GM23338 (cell line): ENCODE measurements around the gene ASAP2. TPM values are rescaled to one million over a fixed set of nuclear protein-coding genes. Genes with fewer than 3 reads are reported as not detected.

ENCODE experiments used
- ATAC-seq: fragments of 200-7000 bp; cut with Tn5 transposase; 3 replicates; pipeline ENCODE4 v1.9.1; 2020
- DNase-seq: peaks from one replicate; pipeline ENCODE4 v3.0.0-alpha.2; 2015; ENCODE audit warnings: low spot score
- H2AFZ ChIP-seq: fragments of 200-600 bp; sonication (generic); 2 replicates; pipeline ENCODE4 v1.8.0; 2016; ENCODE audit warnings: antibody characterized with exemption, mild to moderate bottlenecking, moderate library complexity
- H3F3A ChIP-seq: fragments of 200-600 bp; sonication (generic); replicated peaks from 2 replicates; pipeline ENCODE4 v1.8.0; 2017; ENCODE audit warnings: antibody characterized with exemption, mixed run types, low read depth
- H3K27ac ChIP-seq: fragments of 200-600 bp; sonication (generic); 2 replicates; pipeline ENCODE4 v1.6.1; 2016; ENCODE audit warnings: low read depth
- H3K27me3 ChIP-seq: fragments of 200-600 bp; sonication (generic); 2 replicates; pipeline ENCODE4 v1.8.0; 2016; ENCODE audit warnings: mild to moderate bottlenecking, mixed run types, moderate library complexity; ENCODE audit not compliant: insufficient read depth
- H3K36me3 ChIP-seq: fragments of 200-600 bp; sonication (generic); 2 replicates; pipeline ENCODE4 v1.8.0; 2016; ENCODE audit warnings: mild to moderate bottlenecking; ENCODE audit not compliant: insufficient read depth
- H3K4me1 ChIP-seq: fragments of 200-600 bp; sonication (generic); 2 replicates; pipeline ENCODE4 v1.8.0; 2016; ENCODE audit warnings: mild to moderate bottlenecking, moderate library complexity; ENCODE audit not compliant: insufficient read depth
- H3K4me2 ChIP-seq: fragments of 200-600 bp; sonication (generic); 2 replicates; pipeline ENCODE4 v1.7.1; 2017; ENCODE audit warnings: mixed run types
- H3K4me3 ChIP-seq: fragments of 200-600 bp; sonication (generic); 2 replicates; pipeline ENCODE4 v1.6.1; 2016; ENCODE audit warnings: mixed run types
- H3K79me2 ChIP-seq: fragments of 200-600 bp; sonication (generic); replicated peaks from 2 replicates; pipeline ENCODE4 v1.8.0; 2017; ENCODE audit warnings: mild to moderate bottlenecking; ENCODE audit not compliant: insufficient read depth
- H3K9me2 ChIP-seq: fragments of 200-600 bp; sonication (generic); 2 replicates; pipeline ENCODE4 v1.8.0; 2017; ENCODE audit not compliant: insufficient read depth
- H4K20me1 ChIP-seq: fragments of 200-600 bp; sonication (generic); replicated peaks from 2 replicates; pipeline ENCODE4 v1.8.0; 2017; ENCODE audit warnings: mild to moderate bottlenecking; ENCODE audit not compliant: insufficient read depth
- H3K27ac Mint-ChIP-seq: 2 replicates; pipeline ENCODE4 v1.8.0; 2020; ENCODE audit warnings: inconsistent platforms, mild to moderate bottlenecking, moderate library complexity, mixed read lengths
- H3K27me3 Mint-ChIP-seq: 3 replicates; pipeline ENCODE4 v1.8.0; 2022; ENCODE audit warnings: low read depth, mild to moderate bottlenecking, moderate library complexity, mixed read lengths, inconsistent platforms; ENCODE audit not compliant: insufficient read depth, poor library complexity
- H3K36me3 Mint-ChIP-seq: 3 replicates; pipeline ENCODE4 v1.8.0; 2021; ENCODE audit warnings: low read depth, mild to moderate bottlenecking, inconsistent platforms, moderate library complexity, mixed read lengths
- H3K4me1 Mint-ChIP-seq: 3 replicates; pipeline ENCODE4 v1.8.0; 2020; ENCODE audit warnings: mild to moderate bottlenecking, inconsistent platforms, mixed read lengths
- H3K4me3 Mint-ChIP-seq: 3 replicates; pipeline ENCODE4 v1.8.0; 2021; ENCODE audit warnings: moderate library complexity, mild to moderate bottlenecking, inconsistent platforms, mixed read lengths
- H3K9me3 Mint-ChIP-seq: 3 replicates; pipeline ENCODE4 v1.8.0; 2020; ENCODE audit warnings: moderate library complexity, mild to moderate bottlenecking, inconsistent platforms, mixed read lengths
- polyA plus RNA-seq: library from polyadenylated mRNA; unstranded; fragments of >200 nt; fragmentation: Nextera tagmentation; extraction: Ambion mirVana; gene quantifications from 2 replicates; pipeline ENCODE4 v1.2.1, GENCODE V29; 2016
- total RNA-seq: library from RNA; depleted of rRNA; stranded (reverse); fragments of >200 nt; shearing (Covaris generic); gene quantifications from 2 replicates; pipeline ENCODE4 v1.2.3, GENCODE V29; 2014
- TF ChIP-seq, protein P1 (sequence below): fragments of 250-450 bp; sonication (Bioruptor Pico); IDR thresholded peaks from 2 replicates; pipeline ENCODE4 v1.5.0; 2020; ENCODE audit warnings: mild to moderate bottlenecking, moderate library complexity
- TF ChIP-seq, protein P2 (sequence below), 2 experiments: fragments of 200-600 bp in 1 of 2; sonication (generic) in 1 of 2; conservative IDR thresholded peaks; 2 replicates each; pipeline versions ENCODE4 v1.5.1 to v1.6.1; 2016 to 2017; ENCODE audit warnings: antibody characterized with exemption in 2 of 2, low read depth in 2 of 2, mild to moderate bottlenecking in 2 of 2, moderate library complexity in 1 of 2

ASAP2 gene
- total and polyA plus RNA-seq, 2 experiments from 2014 or later = 2.6 to 15.6 TPM

DNA sequence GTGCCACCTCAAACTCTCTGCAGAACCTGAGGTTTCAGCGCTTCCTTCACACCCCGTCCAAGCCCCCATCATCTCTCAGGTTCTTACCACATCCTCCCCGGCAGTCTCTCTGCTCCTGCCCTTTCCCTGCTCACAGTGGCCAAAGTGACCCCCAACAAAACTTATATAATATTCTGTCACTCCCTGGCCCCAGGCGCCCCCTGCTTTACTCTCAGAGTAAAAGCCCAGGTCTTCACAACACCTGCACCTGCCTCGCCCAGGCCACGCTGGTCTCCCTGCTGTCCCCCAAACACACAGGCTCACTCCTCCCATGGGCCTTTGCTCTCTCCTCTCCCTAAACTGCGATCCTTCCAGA, 210.3 kb downstream of the ASAP2 start:
- Histone ChIP-seq H3K79me2 (peaks cover 35% of the 10 kb centered on the region; the same call in 1 of the 2 replicates), H3K4me3 (no peak overlapping the region), H3K27me3 (no peaks in the 10 kb centered on the region), H3K36me3 (no peaks in the 10 kb centered on the region; the same call in 1 of the 2 replicates), H3F3A (no peaks in the 10 kb centered on the region), H3K4me2 (no peak overlapping the region), H2AFZ (no peak overlapping the region), H4K20me1 (peaks cover 14% of the 10 kb centered on the region; the same call in 1 of the 2 replicates), H3K9me2 (no peaks in the 10 kb centered on the region), H3K27ac (no peak overlapping the region), H3K4me1 (peaks cover 3% of the 10 kb centered on the region; the same call in 1 of the 2 replicates)
- Mint-ChIP-seq H3K27ac (no peak overlapping the region), H3K27me3 (peaks cover 4% of the 10 kb centered on the region), H3K9me3 (no peaks in the 10 kb centered on the region), H3K4me1 (peaks cover 4% of the 10 kb centered on the region), H3K4me3 (no peak overlapping the region), H3K36me3 (no peaks in the 10 kb centered on the region)
- TF ChIP-seq, protein P1, sequence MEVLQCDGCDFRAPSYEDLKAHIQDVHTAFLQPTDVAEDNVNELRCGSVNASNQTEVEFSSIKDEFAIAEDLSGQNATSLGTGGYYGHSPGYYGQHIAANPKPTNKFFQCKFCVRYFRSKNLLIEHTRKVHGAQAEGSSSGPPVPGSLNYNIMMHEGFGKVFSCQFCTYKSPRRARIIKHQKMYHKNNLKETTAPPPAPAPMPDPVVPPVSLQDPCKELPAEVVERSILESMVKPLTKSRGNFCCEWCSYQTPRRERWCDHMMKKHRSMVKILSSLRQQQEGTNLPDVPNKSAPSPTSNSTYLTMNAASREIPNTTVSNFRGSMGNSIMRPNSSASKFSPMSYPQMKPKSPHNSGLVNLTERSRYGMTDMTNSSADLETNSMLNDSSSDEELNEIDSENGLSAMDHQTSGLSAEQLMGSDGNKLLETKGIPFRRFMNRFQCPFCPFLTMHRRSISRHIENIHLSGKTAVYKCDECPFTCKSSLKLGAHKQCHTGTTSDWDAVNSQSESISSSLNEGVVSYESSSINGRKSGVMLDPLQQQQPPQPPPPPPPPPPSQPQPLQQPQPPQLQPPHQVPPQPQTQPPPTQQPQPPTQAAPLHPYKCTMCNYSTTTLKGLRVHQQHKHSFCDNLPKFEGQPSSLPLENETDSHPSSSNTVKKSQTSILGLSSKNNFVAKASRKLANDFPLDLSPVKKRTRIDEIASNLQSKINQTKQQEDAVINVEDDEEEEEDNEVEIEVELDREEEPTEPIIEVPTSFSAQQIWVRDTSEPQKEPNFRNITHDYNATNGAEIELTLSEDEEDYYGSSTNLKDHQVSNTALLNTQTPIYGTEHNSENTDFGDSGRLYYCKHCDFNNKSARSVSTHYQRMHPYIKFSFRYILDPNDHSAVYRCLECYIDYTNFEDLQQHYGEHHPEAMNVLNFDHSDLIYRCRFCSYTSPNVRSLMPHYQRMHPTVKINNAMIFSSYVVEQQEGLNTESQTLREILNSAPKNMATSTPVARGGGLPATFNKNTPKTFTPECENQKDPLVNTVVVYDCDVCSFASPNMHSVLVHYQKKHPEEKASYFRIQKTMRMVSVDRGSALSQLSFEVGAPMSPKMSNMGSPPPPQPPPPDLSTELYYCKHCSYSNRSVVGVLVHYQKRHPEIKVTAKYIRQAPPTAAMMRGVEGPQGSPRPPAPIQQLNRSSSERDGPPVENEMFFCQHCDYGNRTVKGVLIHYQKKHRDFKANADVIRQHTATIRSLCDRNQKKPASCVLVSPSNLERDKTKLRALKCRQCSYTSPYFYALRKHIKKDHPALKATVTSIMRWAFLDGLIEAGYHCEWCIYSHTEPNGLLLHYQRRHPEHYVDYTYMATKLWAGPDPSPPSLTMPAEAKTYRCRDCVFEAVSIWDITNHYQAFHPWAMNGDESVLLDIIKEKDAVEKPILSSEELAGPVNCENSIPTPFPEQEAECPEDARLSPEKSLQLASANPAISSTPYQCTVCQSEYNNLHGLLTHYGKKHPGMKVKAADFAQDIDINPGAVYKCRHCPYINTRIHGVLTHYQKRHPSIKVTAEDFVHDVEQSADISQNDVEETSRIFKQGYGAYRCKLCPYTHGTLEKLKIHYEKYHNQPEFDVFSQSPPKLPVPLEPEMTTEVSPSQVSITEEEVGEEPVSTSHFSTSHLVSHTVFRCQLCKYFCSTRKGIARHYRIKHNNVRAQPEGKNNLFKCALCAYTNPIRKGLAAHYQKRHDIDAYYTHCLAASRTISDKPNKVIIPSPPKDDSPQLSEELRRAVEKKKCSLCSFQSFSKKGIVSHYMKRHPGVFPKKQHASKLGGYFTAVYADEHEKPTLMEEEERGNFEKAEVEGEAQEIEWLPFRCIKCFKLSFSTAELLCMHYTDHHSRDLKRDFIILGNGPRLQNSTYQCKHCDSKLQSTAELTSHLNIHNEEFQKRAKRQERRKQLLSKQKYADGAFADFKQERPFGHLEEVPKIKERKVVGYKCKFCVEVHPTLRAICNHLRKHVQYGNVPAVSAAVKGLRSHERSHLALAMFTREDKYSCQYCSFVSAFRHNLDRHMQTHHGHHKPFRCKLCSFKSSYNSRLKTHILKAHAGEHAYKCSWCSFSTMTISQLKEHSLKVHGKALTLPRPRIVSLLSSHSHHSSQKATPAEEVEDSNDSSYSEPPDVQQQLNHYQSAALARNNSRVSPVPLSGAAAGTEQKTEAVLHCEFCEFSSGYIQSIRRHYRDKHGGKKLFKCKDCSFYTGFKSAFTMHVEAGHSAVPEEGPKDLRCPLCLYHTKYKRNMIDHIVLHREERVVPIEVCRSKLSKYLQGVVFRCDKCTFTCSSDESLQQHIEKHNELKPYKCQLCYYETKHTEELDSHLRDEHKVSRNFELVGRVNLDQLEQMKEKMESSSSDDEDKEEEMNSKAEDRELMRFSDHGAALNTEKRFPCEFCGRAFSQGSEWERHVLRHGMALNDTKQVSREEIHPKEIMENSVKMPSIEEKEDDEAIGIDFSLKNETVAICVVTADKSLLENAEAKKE = no peak
- TF ChIP-seq, protein P2, sequence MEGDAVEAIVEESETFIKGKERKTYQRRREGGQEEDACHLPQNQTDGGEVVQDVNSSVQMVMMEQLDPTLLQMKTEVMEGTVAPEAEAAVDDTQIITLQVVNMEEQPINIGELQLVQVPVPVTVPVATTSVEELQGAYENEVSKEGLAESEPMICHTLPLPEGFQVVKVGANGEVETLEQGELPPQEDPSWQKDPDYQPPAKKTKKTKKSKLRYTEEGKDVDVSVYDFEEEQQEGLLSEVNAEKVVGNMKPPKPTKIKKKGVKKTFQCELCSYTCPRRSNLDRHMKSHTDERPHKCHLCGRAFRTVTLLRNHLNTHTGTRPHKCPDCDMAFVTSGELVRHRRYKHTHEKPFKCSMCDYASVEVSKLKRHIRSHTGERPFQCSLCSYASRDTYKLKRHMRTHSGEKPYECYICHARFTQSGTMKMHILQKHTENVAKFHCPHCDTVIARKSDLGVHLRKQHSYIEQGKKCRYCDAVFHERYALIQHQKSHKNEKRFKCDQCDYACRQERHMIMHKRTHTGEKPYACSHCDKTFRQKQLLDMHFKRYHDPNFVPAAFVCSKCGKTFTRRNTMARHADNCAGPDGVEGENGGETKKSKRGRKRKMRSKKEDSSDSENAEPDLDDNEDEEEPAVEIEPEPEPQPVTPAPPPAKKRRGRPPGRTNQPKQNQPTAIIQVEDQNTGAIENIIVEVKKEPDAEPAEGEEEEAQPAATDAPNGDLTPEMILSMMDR (conservative IDR thresholded peaks at IDR 0.05; ENCODE audit: low read depth in 2 of 2) = peak; percentile 26 to 44; a peak in 3 of 4 replicates
- ATAC-seq (peak; percentile 74), DNase-seq (peak; percentile 48)

DNA sequence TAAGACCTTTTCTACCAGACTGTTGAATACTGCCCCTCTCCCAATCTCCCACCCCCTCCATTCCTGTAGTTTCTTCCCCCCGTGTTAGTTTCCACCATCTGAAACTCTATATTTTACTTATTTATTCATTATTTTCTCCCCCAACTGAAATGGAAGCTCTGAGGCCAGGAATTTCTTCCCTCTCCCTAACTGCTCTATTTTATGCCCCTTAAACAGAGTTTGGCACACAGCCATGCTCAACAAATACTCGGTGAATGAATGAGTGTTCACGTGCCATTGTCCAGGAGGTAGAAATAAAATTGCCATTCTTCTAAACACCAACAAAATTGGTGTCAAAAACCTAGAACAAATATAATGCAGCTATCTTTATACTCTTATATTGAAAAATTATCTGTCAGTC, 211.1 kb downstream of the ASAP2 start:
- Histone ChIP-seq H3K27ac (no peak overlapping the region), H3F3A (0 out of 2 replicates have a peak, but pooled peaks cover 3% of the 10 kb centered on the region), H3K4me3 (no peak overlapping the region), H2AFZ (no peak overlapping the region), H3K4me2 (no peak overlapping the region), H3K79me2 (peaks cover 37% of the 10 kb centered on the region), H3K36me3 (no peaks in the 10 kb centered on the region; the same call in 1 of the 2 replicates), H3K4me1 (peaks cover 7% of the 10 kb centered on the region; the same call in 1 of the 2 replicates), H3K27me3 (no peaks in the 10 kb centered on the region), H3K9me2 (no peaks in the 10 kb centered on the region), H4K20me1 (peaks cover 14% of the 10 kb centered on the region; the same call in 1 of the 2 replicates)
- Mint-ChIP-seq H3K36me3 (no peaks in the 10 kb centered on the region), H3K4me1 (peaks cover 9% of the 10 kb centered on the region), H3K27ac (no peak overlapping the region), H3K4me3 (no peak overlapping the region), H3K9me3 (no peaks in the 10 kb centered on the region), H3K27me3 (peaks cover 10% of the 10 kb centered on the region)
- no peak for DNase-seq
- TF ChIP-seq, protein P2 (conservative IDR thresholded peaks at IDR 0.05; ENCODE audit: low read depth in 2 of 2) = no peak
- ATAC-seq = no peak
